ENCODE data around the gene GASK1B.

- TF ChIP-seq GATA2 (IDR thresholded peaks at IDR 0.05; ENCODE audit: low read depth, low read length) (no peak), GATA3 (IDR thresholded peaks at IDR 0.05; ENCODE audit: low read depth, low read length) (no peak)
Observed at GRCh38 chr4:158203436-158203835, 30.6 kb upstream of the GASK1B start.
